Dendritic cell treated with granulocyte-macrophage colony-stimulating factor and Interleukin-4, amounts not matched to agents 40 ng/mL and 50 ng/mL, for 4 days (primary cell): ENCODE data around the gene HBA1.
"Not testable (repeated sequence)": the region's sequence is repeated elsewhere in the genome, so short reads cannot be mapped to it uniquely, and the experiment has no call there.

ENCODE experiments used
- H3K27ac Mint-ChIP-seq: one replicate; pipeline ENCODE4 v1.8.0; 2022; ENCODE audit warnings: mild to moderate bottlenecking, mixed read lengths
- H3K27me3 Mint-ChIP-seq: one replicate; pipeline ENCODE4 v1.8.0; 2022; ENCODE audit warnings: mild to moderate bottlenecking, mixed read lengths
- H3K36me3 Mint-ChIP-seq: one replicate; pipeline ENCODE4 v1.8.0; 2022; ENCODE audit warnings: low read depth, mixed read lengths
- H3K4me1 Mint-ChIP-seq: one replicate; pipeline ENCODE4 v1.8.0; 2022; ENCODE audit warnings: low read depth, mixed read lengths
- H3K4me3 Mint-ChIP-seq: one replicate; pipeline ENCODE4 v1.8.0; 2022; ENCODE audit warnings: mild to moderate bottlenecking, moderate library complexity, mixed read lengths
- H3K9me3 Mint-ChIP-seq: one replicate; pipeline ENCODE4 v1.8.0; 2022; ENCODE audit warnings: mixed read lengths
- intact Hi-C: fragments of 100-400 bp; cut with micrococcal nuclease; formaldehyde crosslinking; loops from one replicate; pipeline ENCODE4 v1.15.0; 2022

HBA1 gene

DNA sequence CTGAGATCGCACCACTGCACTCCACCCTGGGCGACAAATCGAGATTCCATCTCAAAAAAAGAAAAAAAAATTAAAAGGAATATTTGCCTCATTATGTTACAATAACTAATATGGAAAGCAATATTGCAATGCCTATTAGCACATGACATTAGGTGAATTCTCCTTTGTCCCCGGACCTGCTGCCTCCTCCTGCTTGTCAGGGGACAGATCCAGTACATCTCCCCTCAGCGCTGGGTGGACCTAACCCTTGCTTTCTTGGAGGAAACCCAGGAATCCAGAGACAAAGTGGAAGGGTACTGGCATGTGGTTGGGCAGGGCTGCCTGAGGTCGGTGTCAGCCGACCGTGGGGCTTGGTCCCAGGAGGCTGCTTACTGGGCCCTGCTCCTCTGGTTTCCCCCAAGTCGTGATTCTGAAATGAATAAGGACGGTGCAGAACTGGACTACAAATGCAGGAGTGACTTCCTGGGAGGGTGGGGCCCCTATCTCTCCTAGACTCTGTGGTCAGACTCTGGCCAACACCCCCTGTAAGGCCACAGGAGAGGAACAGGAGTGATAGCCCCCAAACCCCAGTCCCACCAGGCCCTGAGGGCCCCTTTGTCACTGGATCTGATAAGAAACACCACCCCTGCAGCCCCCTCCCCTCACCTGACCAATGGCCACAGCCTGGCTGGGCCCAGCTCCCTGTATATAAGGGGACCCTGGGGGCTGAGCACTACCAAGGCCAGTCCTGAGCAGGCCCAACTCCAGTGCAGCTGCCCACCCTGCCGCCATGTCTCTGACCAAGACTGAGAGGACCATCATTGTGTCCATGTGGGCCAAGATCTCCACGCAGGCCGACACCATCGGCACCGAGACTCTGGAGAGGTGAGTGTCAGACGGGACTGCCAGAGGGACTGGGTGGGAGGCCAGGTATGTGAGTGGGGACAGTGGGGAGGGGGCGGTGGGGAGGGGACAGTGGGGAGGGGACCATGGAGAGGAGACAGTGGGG is 24.0 kb upstream of the HBA1 start, which contains the start of gene HBZ:
Gene HBZ (plus strand): TSS at position 504 of the 988 bp plus-strand sequence. CDS start 266 bp downstream, at position 770.
- no peak within 1 kb of the TSS for H3K4me3 Mint-ChIP-seq
- H3K9me3 Mint-ChIP-seq: no peaks in the 10 kb centered on the region
- no peaks in the 10 kb centered on the region for H3K36me3 Mint-ChIP-seq
- H3K4me1 Mint-ChIP-seq: peaks cover 17% of the 10 kb centered on the region
- H3K27ac Mint-ChIP-seq: no peak within 1 kb of the TSS
- intact Hi-C loops: no loop called here
- peaks cover 62% of the 10 kb centered on the region for H3K27me3 Mint-ChIP-seq

DNA sequence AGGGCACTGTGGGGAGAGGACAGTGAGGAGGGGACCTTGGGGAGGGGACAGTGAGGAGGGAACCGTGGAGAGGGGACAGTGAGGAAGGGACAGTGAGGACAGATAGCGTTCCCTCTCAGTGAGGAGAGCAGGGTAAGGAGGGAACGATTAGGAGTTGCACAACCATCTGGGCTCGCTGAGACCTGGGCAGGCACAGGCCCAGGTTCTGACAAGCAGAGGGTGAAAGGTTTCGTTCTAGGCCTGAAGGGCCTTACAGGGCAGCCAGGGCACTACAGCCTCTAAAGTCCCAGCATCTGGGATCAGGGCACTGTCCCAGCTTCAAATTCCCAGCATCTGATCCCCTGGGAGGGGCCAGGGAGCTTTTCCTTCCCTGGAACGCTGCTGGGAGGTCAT is 23.4 kb upstream of the HBA1 start:
- H3K9me3 Mint-ChIP-seq, H3K27ac Mint-ChIP-seq, intact Hi-C loops, H3K36me3 Mint-ChIP-seq, H3K4me3 Mint-ChIP-seq: not testable (repeated sequence)
- H3K27me3 Mint-ChIP-seq: peaks cover 66% of the 10 kb centered on the region
- peaks cover 17% of the 10 kb centered on the region for H3K4me1 Mint-ChIP-seq

GRCh38 chr16:153550-154216 is 22.8 kb upstream of the HBA1 start:
- H3K9me3 Mint-ChIP-seq, intact Hi-C loops, H3K36me3 Mint-ChIP-seq, H3K4me3 Mint-ChIP-seq: not testable (repeated sequence)
- Mint-ChIP-seq H3K27ac (peak overlapping the region; percentile 63), H3K4me1 (peaks cover 17% of the 10 kb centered on the region), H3K27me3 (peaks cover 66% of the 10 kb centered on the region)

DNA sequence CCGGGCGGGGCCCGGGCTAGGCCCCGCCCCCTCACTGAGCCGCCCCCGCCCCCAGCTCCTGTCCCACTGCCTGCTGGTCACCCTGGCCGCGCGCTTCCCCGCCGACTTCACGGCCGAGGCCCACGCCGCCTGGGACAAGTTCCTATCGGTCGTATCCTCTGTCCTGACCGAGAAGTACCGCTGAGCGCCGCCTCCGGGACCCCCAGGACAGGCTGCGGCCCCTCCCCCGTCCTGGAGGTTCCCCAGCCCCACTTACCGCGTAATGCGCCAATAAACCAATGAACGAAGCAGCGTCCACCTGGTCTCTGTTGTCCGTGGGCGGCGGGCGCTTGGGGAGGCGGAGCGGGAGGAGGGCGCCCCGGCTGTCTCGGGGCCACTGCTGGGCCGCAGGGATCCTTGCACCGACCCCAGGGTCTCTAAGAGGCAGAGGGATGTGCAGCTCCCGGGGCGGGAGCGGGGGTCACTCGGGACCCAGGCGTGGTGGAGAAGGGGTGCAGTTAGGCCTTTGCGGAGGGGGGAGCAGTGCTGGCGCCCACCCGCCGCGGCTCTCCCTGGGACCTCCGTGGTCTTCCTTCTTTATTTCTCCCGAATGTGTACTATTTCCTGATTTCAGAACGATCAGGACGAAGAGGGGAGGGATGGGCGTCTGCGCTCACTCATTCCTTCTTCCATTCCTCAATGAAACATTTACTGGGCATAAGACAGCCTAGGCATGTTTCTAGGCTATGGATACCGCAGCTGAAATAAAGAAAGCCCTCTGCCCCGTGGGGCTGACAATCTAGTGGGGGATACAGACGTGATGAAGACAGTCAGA is 22.1 kb upstream of the HBA1 start:
- peak overlapping the region; percentile 77 for H3K4me3 Mint-ChIP-seq
- no peaks in the 10 kb centered on the region for H3K9me3 Mint-ChIP-seq
- intact Hi-C loops: no loop called here
- no peaks in the 10 kb centered on the region for H3K36me3 Mint-ChIP-seq
- peak overlapping the region; percentile 63 for H3K27ac Mint-ChIP-seq
- peaks cover 12% of the 10 kb centered on the region for H3K4me1 Mint-ChIP-seq
- peaks cover 69% of the 10 kb centered on the region for H3K27me3 Mint-ChIP-seq

DNA sequence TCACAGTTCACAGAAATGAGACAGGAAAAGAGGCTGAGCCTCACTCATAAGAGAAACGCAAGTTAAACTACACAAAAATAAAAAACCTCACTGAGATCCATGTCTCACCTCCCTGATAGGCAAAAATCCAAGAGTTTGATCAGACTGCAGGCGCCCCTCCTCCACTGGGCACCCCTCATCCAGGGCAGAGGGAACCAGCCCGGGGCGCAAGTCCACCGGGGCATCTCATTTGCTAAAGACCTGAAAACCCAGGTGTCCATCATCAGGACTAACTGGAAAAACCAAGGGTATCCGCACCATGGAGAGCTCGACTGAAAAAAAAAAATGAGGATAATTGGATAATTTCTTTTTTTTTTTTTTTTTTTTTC is 21.5 kb upstream of the HBA1 start:
- no peak overlapping the region for H3K4me3 Mint-ChIP-seq
- intact Hi-C loops: no loop called here
- H3K4me1 Mint-ChIP-seq: peaks cover 12% of the 10 kb centered on the region
- peaks cover 70% of the 10 kb centered on the region for H3K27me3 Mint-ChIP-seq
- H3K36me3 Mint-ChIP-seq: no peaks in the 10 kb centered on the region
- H3K27ac Mint-ChIP-seq: no peak overlapping the region
- no peaks in the 10 kb centered on the region for H3K9me3 Mint-ChIP-seq

DNA sequence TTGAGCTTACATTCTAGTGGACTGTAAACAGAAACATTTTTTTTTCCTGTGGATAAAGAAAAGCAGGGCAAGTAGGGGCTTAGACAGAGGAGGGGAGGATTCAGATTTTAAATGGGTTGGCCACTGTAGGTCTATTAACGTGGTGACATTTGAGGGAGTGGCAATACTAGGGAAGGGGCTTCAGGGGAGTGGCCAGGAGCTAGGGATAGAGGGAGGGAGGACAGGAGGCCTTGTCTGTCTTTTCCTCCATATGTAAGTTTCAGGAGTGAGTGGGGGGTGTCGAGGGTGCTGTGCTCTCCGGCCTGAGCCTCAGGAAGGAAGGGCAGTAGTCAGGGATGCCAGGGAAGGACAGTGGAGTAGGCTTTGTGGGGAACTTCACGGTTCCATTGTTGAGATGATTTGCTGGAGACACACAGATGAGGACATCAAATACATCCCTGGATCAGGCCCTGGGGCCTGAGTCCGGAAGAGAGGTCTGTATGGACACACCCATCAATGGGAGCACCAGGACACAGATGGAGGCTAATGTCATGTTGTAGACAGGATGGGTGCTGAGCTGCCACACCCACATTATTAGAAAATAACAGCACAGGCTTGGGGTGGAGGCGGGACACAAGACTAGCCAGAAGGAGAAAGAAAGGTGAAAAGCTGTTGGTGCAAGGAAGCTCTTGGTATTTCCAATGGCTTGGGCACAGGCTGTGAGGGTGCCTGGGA is 17.2 kb upstream of the HBA1 start:
- Mint-ChIP-seq H3K27me3 (peaks cover 73% of the 10 kb centered on the region), H3K4me3 (no peak overlapping the region)
- intact Hi-C loops: no loop called here

DNA sequence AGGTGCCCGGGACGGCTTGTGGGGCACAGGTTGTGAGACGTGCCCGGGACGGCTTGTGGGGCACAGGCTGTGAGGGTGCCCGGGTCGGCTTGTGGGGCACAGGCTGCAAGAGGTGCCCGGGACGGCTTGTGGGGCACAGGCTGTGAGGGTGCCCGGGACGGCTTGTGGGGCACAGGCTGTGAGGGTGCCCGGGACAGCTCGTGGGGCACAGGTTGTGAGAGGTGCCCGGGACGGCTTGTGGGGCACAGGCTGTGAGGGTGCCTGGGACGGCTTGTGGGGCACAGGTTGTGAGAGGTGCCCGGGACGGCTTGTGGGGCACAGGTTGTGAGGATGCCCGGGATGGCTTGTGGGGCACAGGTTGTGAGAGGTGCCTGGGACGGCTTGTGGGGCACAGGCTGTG is 16.2 kb upstream of the HBA1 start:
- H3K4me1 Mint-ChIP-seq, H3K27ac Mint-ChIP-seq, H3K9me3 Mint-ChIP-seq, H3K36me3 Mint-ChIP-seq, H3K4me3 Mint-ChIP-seq, intact Hi-C loops: not testable (repeated sequence)
- peaks cover 69% of the 10 kb centered on the region for H3K27me3 Mint-ChIP-seq

More for the DNA sequence above, 17.2 kb upstream of the HBA1 start:
- H3K36me3 Mint-ChIP-seq: no peaks in the 10 kb centered on the region
- no peaks in the 10 kb centered on the region for H3K9me3 Mint-ChIP-seq
- H3K27ac Mint-ChIP-seq: no peak overlapping the region
- peaks cover 9% of the 10 kb centered on the region for H3K4me1 Mint-ChIP-seq

DNA sequence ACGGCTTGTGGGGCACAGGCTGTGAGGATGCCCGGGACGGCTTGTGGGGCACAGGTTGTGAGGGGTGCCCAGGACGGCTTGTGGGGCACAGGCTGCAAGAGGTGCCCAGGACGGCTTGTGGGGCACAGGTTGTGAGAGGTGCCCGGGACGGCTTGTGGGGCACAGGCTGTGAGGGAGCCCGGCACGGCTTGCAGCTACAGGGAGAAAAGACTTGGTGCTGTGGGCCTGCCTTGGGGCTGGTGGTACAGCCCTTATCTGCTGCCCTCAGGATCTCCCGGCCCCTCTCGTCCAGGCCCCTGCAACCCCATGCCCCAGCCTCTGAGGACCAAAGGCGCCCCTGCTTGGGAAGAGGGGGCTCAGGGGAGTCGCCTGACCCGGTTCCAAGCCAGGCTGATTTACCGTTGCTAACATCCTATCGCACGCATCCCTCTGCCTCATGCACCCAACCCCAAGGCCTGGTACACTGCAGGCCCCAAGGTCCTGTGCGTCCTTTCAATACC is 15.7 kb upstream of the HBA1 start:
- Mint-ChIP-seq H3K9me3 (no peaks in the 10 kb centered on the region), H3K4me3 (no peak overlapping the region), H3K27me3 (peaks cover 69% of the 10 kb centered on the region), H3K27ac (no peak overlapping the region), H3K36me3 (no peaks in the 10 kb centered on the region), H3K4me1 (peaks cover 9% of the 10 kb centered on the region)
- intact Hi-C loops: no loop called here

- intact Hi-C loops: no loop called here
- peaks cover 73% of the 10 kb centered on the region for H3K27me3 Mint-ChIP-seq
- no peak overlapping the region for H3K4me3 Mint-ChIP-seq
- no peaks in the 10 kb centered on the region for H3K36me3 Mint-ChIP-seq
- H3K27ac Mint-ChIP-seq: no peak overlapping the region
- H3K9me3 Mint-ChIP-seq: no peaks in the 10 kb centered on the region
- peaks cover 19% of the 10 kb centered on the region for H3K4me1 Mint-ChIP-seq
These were observed 14.0 kb upstream of the HBA1 start for GRCh38 chr16:162271-162991.

GRCh38 chr16:163139-163538 is 13.3 kb upstream of the HBA1 start:
- peaks cover 76% of the 10 kb centered on the region for H3K27me3 Mint-ChIP-seq
- H3K27ac Mint-ChIP-seq, intact Hi-C loops: not testable (repeated sequence)

DNA sequence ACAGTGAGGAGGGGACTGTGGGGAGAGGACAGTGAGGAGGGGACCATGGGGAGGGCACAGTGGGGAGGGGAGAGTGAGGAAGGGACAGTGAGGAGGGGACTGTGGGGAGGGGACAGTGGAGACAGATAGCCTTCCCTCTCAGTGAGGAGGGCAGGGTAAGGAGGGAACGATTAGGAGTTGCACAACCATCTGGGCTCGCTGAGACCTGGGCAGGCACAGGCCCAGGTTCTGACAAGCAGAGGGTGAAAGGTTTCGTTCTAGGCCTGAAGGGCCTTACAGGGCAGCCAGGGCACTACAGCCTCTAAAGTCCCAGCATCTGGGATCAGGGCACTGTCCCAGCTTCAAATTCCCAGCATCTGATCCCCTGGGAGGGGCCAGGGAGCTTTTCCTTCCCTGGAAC is 12.8 kb upstream of the HBA1 start:
- peaks cover 19% of the 10 kb centered on the region for H3K4me1 Mint-ChIP-seq
- H3K27me3 Mint-ChIP-seq: peaks cover 79% of the 10 kb centered on the region
- H3K4me3 Mint-ChIP-seq, H3K36me3 Mint-ChIP-seq, intact Hi-C loops, H3K9me3 Mint-ChIP-seq, H3K27ac Mint-ChIP-seq: not testable (repeated sequence)

More at GRCh38 chr16:163139-163538, 13.3 kb upstream of the HBA1 start:
- peaks cover 19% of the 10 kb centered on the region for H3K4me1 Mint-ChIP-seq
- not testable (repeated sequence) for H3K36me3 Mint-ChIP-seq, H3K4me3 Mint-ChIP-seq, H3K9me3 Mint-ChIP-seq

- H3K4me3 Mint-ChIP-seq, H3K9me3 Mint-ChIP-seq, intact Hi-C loops, H3K27ac Mint-ChIP-seq, H3K36me3 Mint-ChIP-seq: not testable (repeated sequence)
- peaks cover 79% of the 10 kb centered on the region for H3K27me3 Mint-ChIP-seq
- peaks cover 19% of the 10 kb centered on the region for H3K4me1 Mint-ChIP-seq
These were observed 12.2 kb upstream of the HBA1 start for GRCh38 chr16:164134-164823.
